Lower leg skin (tissue), 3 donors: Measurements from ENCODE around the gene CAT.

ENCODE experiments used
- CTCF ChIP-seq, 3 donors: fragments of 450-650 bp; IDR thresholded peaks; one replicate each; pipeline ENCODE4 v1.5.1; 2016; ENCODE audit warnings: antibody characterized with exemption in 3 of 3, mild to moderate bottlenecking in 3 of 3, moderate library complexity in 2 of 3
- POLR2A ChIP-seq, 2 donors: fragments of 450-650 bp; IDR thresholded peaks; one replicate each; pipeline ENCODE4 v1.6.1; 2016 to 2017; ENCODE audit warnings: antibody characterized with exemption in 2 of 2, mild to moderate bottlenecking in 1 of 2, moderate library complexity in 1 of 2

DNA sequence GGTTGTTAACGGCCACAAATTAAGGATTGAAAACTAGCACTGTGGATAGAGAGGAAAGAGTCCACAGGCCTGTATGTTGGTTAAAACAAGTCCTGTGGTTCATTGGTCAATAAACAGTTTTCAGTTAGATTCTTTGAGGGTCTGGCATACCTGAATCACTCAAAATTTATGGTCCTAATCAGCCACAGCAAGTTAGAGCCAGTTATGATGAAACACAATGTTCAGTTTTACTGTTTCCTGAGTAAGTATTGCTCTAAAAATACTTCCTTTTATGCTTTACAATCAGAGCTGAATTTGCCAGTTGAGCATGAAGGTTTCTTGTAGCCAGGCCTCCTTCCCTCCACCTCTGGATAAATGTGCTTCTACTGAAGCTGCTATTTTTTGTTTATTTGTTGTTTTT, 12.9 kb upstream of the CAT start:
- TF ChIP-seq CTCF (IDR thresholded peaks at IDR 0.05) (no peak), POLR2A (IDR thresholded peaks at IDR 0.05) (no peak)
